HG02884 (cell line): ENCODE results near the gene B3GNT5.

Experiments
- ATAC-seq: cut with Tn5 transposase; IDR thresholded peaks from one replicate; pipeline ENCODE4 v1.9.1; 2021; ENCODE audit warnings: mild to moderate bottlenecking, moderate library complexity; ENCODE audit not compliant: unreplicated experiment

Gene B3GNT5

GRCh38 chr3:183317886-183318865 is 65.1 kb downstream of the B3GNT5 start:
- no peak for ATAC-seq

- ATAC-seq = no peak
Observed at GRCh38 chr3:183318877-183319276, 65.8 kb downstream of the B3GNT5 start.

- no peak for ATAC-seq
Observed at GRCh38 chr3:183319371-183319770, 66.3 kb downstream of the B3GNT5 start.
